HCT116 (cell line): ENCODE measurements around the gene TBC1D8. TPM values are rescaled to one million over a fixed set of nuclear protein-coding genes. Genes with fewer than 3 reads are reported as not detected.

Experiments used
- ATAC-seq: fragments of 200-7000 bp; cut with Tn5 transposase; 2 replicates; pipeline ENCODE4 v1.9.1; 2020; ENCODE audit warnings: mild to moderate bottlenecking, moderate library complexity
- BruUV-seq: library from RNA; stranded (reverse); fragments of 400-500 nt; replicated peaks from 2 replicates; lab custom pipeline; 2021; lab: Mats Ljungman, UMichigan
- CTCF ChIA-PET: fragments of 300-600 bp; sonication (Branson Sonifier 250); formaldehyde crosslinking; loops from one replicate; lab custom pipeline; 2021; ENCODE audit warnings: antibody characterized with exemption; lab: Charles Lee
- POLR2A ChIA-PET: fragments of 300-600, 350-600 bp; sonication (Branson Sonifier 250); formaldehyde crosslinking; loops from one replicate; lab custom pipeline; 2021; ENCODE audit warnings: antibody characterized with exemption; lab: Charles Lee
- RAD21 ChIA-PET, 2 experiments: fragments of 300-600 bp; sonication (Branson Sonifier 250); formaldehyde crosslinking; loops; one replicate each; lab custom pipeline; 2023; ENCODE audit warnings: low total read pairs in 2 of 2; ENCODE audit not compliant: uncharacterized antibody in 2 of 2, unreplicated experiment in 2 of 2, low non-redundant PET in 1 of 2; lab: Charles Lee
- DNase-seq: peaks from one replicate; pipeline ENCODE4 v3.0.0-alpha.2; 2010; ENCODE audit warnings: low read depth, low spot score
- H2AFZ ChIP-seq: fragments of 200-600 bp; shearing (Covaris generic), sonication (generic); 2 replicates; pipeline ENCODE4 v1.6.1; 2017; ENCODE audit warnings: low read depth, mixed run types, mixed read lengths, antibody characterized with exemption, low read length; ENCODE audit not compliant: poor library complexity, severe bottlenecking
- H3K27ac ChIP-seq: 2 replicates; pipeline ENCODE4 v1.5.1; 2012; ENCODE audit warnings: low read depth, low read length
- H3K27me3 ChIP-seq: fragments of 200-600 bp; sonication (generic); 2 replicates; pipeline ENCODE4 v1.6.1; 2016; ENCODE audit warnings: mixed run types, low read length, mixed read lengths; ENCODE audit not compliant: insufficient read depth
- H3K36me3 ChIP-seq, 2 experiments: fragments of 200-500 bp in 1 of 2; fragments of 200-600 bp in 1 of 2; sonication (Bioruptor generic) in 1 of 2; sonication (generic) in 1 of 2; 2 replicates each; pipeline versions ENCODE4 v1.5.1 to v1.6.1; 2014 to 2016; ENCODE audit warnings: low read length in 2 of 2, inconsistent platforms in 1 of 2, mixed read lengths in 1 of 2, mixed run types in 1 of 2; ENCODE audit not compliant: insufficient read depth in 2 of 2, control insufficient read depth in 1 of 2
- H3K4me1 ChIP-seq, 2 experiments: fragments of 200-600 bp in 1 of 2; sonication (generic) in 1 of 2; 2 replicates each; pipeline versions ENCODE4 v1.5.1 to v1.6.1; 2012 to 2017; ENCODE audit warnings: low read length in 2 of 2, inconsistent platforms in 1 of 2, mild to moderate bottlenecking in 1 of 2, mixed read lengths in 1 of 2, mixed run types in 1 of 2, moderate library complexity in 1 of 2; ENCODE audit not compliant: insufficient read depth in 2 of 2, control insufficient read depth in 1 of 2
- H3K4me2 ChIP-seq: fragments of 200-600 bp; sonication (generic); 2 replicates; pipeline ENCODE4 v1.6.1; 2017; ENCODE audit warnings: mixed run types, low read length, mixed read lengths
- H3K4me3 ChIP-seq, 2 experiments: fragments of 200-600 bp in 1 of 2; sonication (generic) in 1 of 2; replicated peaks in 1 of 2; 2 replicates each; pipeline ENCODE4 v1.5.1; 2011 to 2016; ENCODE audit warnings: low read length in 2 of 2, control low read depth in 1 of 2, low read depth in 1 of 2, mild to moderate bottlenecking in 1 of 2, mixed read lengths in 1 of 2, mixed run types in 1 of 2
- H3K79me2 ChIP-seq: fragments of 200-600 bp; sonication (generic); 2 replicates; pipeline ENCODE4 v1.6.1; 2017; ENCODE audit warnings: mild to moderate bottlenecking, mixed run types, low read length, moderate library complexity, mixed read lengths; ENCODE audit not compliant: insufficient read depth
- H3K9ac ChIP-seq: fragments of 200-600 bp; sonication (generic); 2 replicates; pipeline ENCODE4 v1.6.1; 2016; ENCODE audit warnings: low read length, mixed read lengths
- H3K9me2 ChIP-seq: fragments of 200-600 bp; sonication (generic), shearing (Covaris generic); 2 replicates; pipeline ENCODE4 v1.6.1; 2017; ENCODE audit warnings: mixed run types, mild to moderate bottlenecking, moderate library complexity; ENCODE audit not compliant: insufficient read depth
- H3K9me3 ChIP-seq, 2 experiments: fragments of 200-500 bp in 1 of 2; fragments of 200-600 bp in 1 of 2; sonication (Bioruptor generic) in 1 of 2; sonication (generic) in 1 of 2; 2 replicates each; pipeline ENCODE4 v1.6.1; 2014 to 2017; ENCODE audit warnings: low read length in 2 of 2, mixed read lengths in 2 of 2, inconsistent platforms in 1 of 2, low read depth in 1 of 2, mild to moderate bottlenecking in 1 of 2, mixed run types in 1 of 2, moderate library complexity in 1 of 2; ENCODE audit not compliant: control insufficient read depth in 1 of 2, insufficient read depth in 1 of 2
- H4K20me1 ChIP-seq: fragments of 200-600 bp; sonication (generic), shearing (Covaris generic); 2 replicates; pipeline ENCODE4 v1.6.1; 2017; ENCODE audit warnings: mixed run types, mild to moderate bottlenecking, moderate library complexity; ENCODE audit not compliant: insufficient read depth
- ATF3 ChIP-seq: IDR thresholded peaks from 2 replicates; pipeline ENCODE4 v1.6.1; 2012
- CBX3 ChIP-seq: IDR thresholded peaks from 2 replicates; pipeline ENCODE4 v1.6.1; 2012; ENCODE audit warnings: low read depth
- CEBPB ChIP-seq: IDR thresholded peaks from 2 replicates; pipeline ENCODE4 v1.6.1; 2012; ENCODE audit warnings: low read depth
- CTCF ChIP-seq, 3 experiments: fragments of 200-600 bp in 1 of 3; sonication (generic) in 1 of 3; IDR thresholded peaks in 2 of 3; conservative IDR thresholded peaks in 1 of 3; 2 replicates each; pipeline ENCODE4 v1.5.1; 2012 to 2017; ENCODE audit warnings: low read depth in 2 of 3, low read length in 2 of 3, antibody characterized with exemption in 1 of 3, borderline replicate concordance in 1 of 3, control low read depth in 1 of 3, mild to moderate bottlenecking in 1 of 3, mixed read lengths in 1 of 3, mixed run types in 1 of 3, moderate library complexity in 1 of 3; ENCODE audit not compliant: insufficient read depth in 1 of 3
- EGR1 ChIP-seq: IDR thresholded peaks from 2 replicates; pipeline ENCODE4 v1.6.1; 2012; ENCODE audit warnings: low read depth
- ELF1 ChIP-seq: IDR thresholded peaks from 2 replicates; pipeline ENCODE4 v1.6.1; 2012; ENCODE audit warnings: low read depth, borderline replicate concordance
- FOSL1 ChIP-seq: IDR thresholded peaks from 2 replicates; pipeline ENCODE4 v1.6.1; 2012; ENCODE audit warnings: low read depth
- POLR2AphosphoS5 ChIP-seq: IDR thresholded peaks from 2 replicates; pipeline ENCODE4 v1.6.1; 2011; ENCODE audit warnings: mild to moderate bottlenecking, low read depth, low read length, moderate library complexity
- RAD21 ChIP-seq: IDR thresholded peaks from 2 replicates; pipeline ENCODE4 v1.6.1; 2012; ENCODE audit warnings: low read depth, mild to moderate bottlenecking
- REST ChIP-seq: IDR thresholded peaks from 2 replicates; pipeline ENCODE4 v1.6.1; 2012; ENCODE audit warnings: low read depth
- SIN3A ChIP-seq: IDR thresholded peaks from 2 replicates; pipeline ENCODE4 v1.6.1; 2012; ENCODE audit warnings: low read depth
- SP1 ChIP-seq: IDR thresholded peaks from 2 replicates; pipeline ENCODE4 v1.6.1; 2012; ENCODE audit warnings: low read depth
- SRF ChIP-seq: IDR thresholded peaks from 2 replicates; pipeline ENCODE4 v1.6.1; 2012; ENCODE audit warnings: low read depth
- TCF7L2 ChIP-seq: IDR thresholded peaks from 2 replicates; pipeline ENCODE4 v1.7.0; 2011; ENCODE audit warnings: borderline replicate concordance, inconsistent platforms; ENCODE audit not compliant: insufficient read depth, insufficient read length; ENCODE audit errors: extremely low read depth
- YY1 ChIP-seq: IDR thresholded peaks from 2 replicates; pipeline ENCODE4 v1.6.1; 2011; ENCODE audit warnings: low read length, low read depth, moderate library complexity, mild to moderate bottlenecking; ENCODE audit not compliant: insufficient replicate concordance; ENCODE audit errors: extremely low read depth
- ZBTB33 ChIP-seq: IDR thresholded peaks from 2 replicates; pipeline ENCODE4 v1.6.1; 2011; ENCODE audit warnings: mild to moderate bottlenecking, low read length, moderate library complexity; ENCODE audit not compliant: insufficient replicate concordance; ENCODE audit errors: extremely low read depth
- ZFX ChIP-seq: fragments of 450-650 bp; IDR thresholded peaks from 2 replicates; pipeline ENCODE4 v1.6.1; 2017
- ZNF274 ChIP-seq: fragments of 200-500 bp; sonication (Bioruptor generic); IDR thresholded peaks from 2 replicates; pipeline ENCODE4 v1.6.1; 2014; ENCODE audit warnings: mild to moderate bottlenecking, low read depth, low read length, inconsistent platforms
- intact Hi-C: fragments of 100-400 bp; cut with micrococcal nuclease; formaldehyde crosslinking; loops from 2 replicates; pipeline ENCODE4 v1.10.0; 2022
- total RNA-seq: library from RNA; stranded (reverse); gene quantifications from one replicate; pipeline ENCODE4 v1.2.1, GENCODE V29; 2021; ENCODE audit not compliant: unreplicated experiment

TBC1D8 gene
- total RNA-seq, 1 experiment from 2014 or later, result 44.0 TPM

DNA sequence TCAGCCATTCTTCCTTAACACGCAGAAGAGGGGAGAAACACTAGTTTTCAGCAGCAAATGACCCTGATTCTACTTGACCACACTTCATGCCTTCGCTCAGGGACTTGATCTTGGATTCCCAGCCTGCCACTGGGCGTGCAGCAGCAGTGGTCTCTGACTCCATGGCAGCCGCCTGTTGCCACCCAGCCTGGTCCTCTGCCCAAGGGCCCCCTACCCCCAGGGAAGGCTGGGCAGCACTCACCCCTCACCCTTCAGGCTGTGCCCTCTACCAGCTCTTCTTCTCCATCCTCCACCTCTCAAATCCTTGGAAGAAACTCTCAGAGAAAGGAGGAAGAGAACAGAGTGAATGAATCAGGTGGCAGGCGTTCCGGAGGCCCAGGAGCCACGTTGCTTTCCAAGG, 181.2 kb downstream of the TBC1D8 start:
- TF ChIP-seq TCF7L2 (no peak), ELF1 (no peak), FOSL1 (no peak), REST (no peak), EGR1 (no peak), ATF3 (no peak), RAD21 (no peak), SP1 (no peak), CBX3 (no peak), SIN3A (no peak), SRF (no peak), ZFX (no peak), CEBPB (no peak), POLR2AphosphoS5 (no peak), ZBTB33 (no peak), CTCF (IDR thresholded peaks at IDR 0.05 in 2 of 3, conservative IDR thresholded peaks at IDR 0.05 in 1 of 3; ENCODE audit: borderline replicate concordance in 1 of 3, insufficient read depth in 1 of 3, low read depth in 2 of 3, low read length in 2 of 3) (no peak), YY1 (no peak), ZNF274 (no peak)
- DNase-seq, result no peak
- H3K4me1 ChIP-seq, result no peaks in the 10 kb centered on the region
- ChIA-PET RAD21 (no interaction called here), CTCF (no interaction called here), POLR2A (no interaction called here)
- H4K20me1 ChIP-seq, result no peaks in the 10 kb centered on the region
- no peaks in the 10 kb centered on the region for H3K9me3 ChIP-seq
- intact Hi-C loops, result no loop called here
- H2AFZ ChIP-seq, result no peak overlapping the region
- no peak overlapping the region for H3K4me2 ChIP-seq
- BruUV-seq, result no TSS peak
- H3K9ac ChIP-seq, result no peak overlapping the region
- ATAC-seq, result no peak
- H3K36me3 ChIP-seq, result peaks cover 0 to 3% of the 10 kb centered on the region in 2 experiments; a peak in 1 of 4 replicates
- no peaks in the 10 kb centered on the region for H3K9me2 ChIP-seq
- no peaks in the 10 kb centered on the region for H3K79me2 ChIP-seq
- H3K27me3 ChIP-seq, result no peaks in the 10 kb centered on the region
- H3K4me3 ChIP-seq, result no peak overlapping the region
- no peak overlapping the region for H3K27ac ChIP-seq
